ENCODE results near the gene GLT8D1.

GRCh38 chr3:52722491-52722890 lies 16.9 kb upstream of the GLT8D1 start:
- TF ChIP-seq CTCF (conservative IDR thresholded peaks at IDR 0.05; ENCODE audit: low read depth in 2 of 2) (no peak), EZH2 (IDR thresholded peaks at IDR 0.05; ENCODE audit: low read depth, unreplicated experiment) (no peak), JUNB (IDR thresholded peaks at IDR 0.05; ENCODE audit: unreplicated experiment) (no peak), POLR2AphosphoS5 (IDR thresholded peaks at IDR 0.05; ENCODE audit: low read depth) (no peak), NANOG (IDR thresholded peaks at IDR 0.05; ENCODE audit: borderline replicate concordance) (no peak), ZNF114 (CRISPR knock-in tag; IDR thresholded peaks at IDR 0.05) (no peak), CREB1 (CRISPR knock-in tag; IDR thresholded peaks at IDR 0.05; ENCODE audit: low read depth) (no peak), REST (IDR thresholded peaks at IDR 0.05; ENCODE audit: unreplicated experiment) (no peak), EZH2phosphoT487 (IDR thresholded peaks at IDR 0.05; ENCODE audit: unreplicated experiment) (no peak), ZNF331 (CRISPR knock-in tag; IDR thresholded peaks at IDR 0.05; ENCODE audit: low read depth) (no peak), STAT1 (IDR thresholded peaks at IDR 0.05; ENCODE audit: unreplicated experiment) (no peak)
- TF ChIP-seq, protein P1, sequence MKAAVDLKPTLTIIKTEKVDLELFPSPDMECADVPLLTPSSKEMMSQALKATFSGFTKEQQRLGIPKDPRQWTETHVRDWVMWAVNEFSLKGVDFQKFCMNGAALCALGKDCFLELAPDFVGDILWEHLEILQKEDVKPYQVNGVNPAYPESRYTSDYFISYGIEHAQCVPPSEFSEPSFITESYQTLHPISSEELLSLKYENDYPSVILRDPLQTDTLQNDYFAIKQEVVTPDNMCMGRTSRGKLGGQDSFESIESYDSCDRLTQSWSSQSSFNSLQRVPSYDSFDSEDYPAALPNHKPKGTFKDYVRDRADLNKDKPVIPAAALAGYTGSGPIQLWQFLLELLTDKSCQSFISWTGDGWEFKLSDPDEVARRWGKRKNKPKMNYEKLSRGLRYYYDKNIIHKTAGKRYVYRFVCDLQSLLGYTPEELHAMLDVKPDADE (IDR thresholded peaks at IDR 0.05) = no peak

Data from GM23338 (cell line).